LoVo (cell line): ENCODE data around the gene BSDC1.
"Not testable (repeated sequence)": the region's sequence is repeated elsewhere in the genome, so short reads cannot be mapped to it uniquely, and the experiment has no call there.

Source experiments
- DNase-seq: peaks from one replicate; pipeline ENCODE4 v3.0.0-alpha.2; 2016; ENCODE audit warnings: low spot score

BSDC1 gene, protein sequence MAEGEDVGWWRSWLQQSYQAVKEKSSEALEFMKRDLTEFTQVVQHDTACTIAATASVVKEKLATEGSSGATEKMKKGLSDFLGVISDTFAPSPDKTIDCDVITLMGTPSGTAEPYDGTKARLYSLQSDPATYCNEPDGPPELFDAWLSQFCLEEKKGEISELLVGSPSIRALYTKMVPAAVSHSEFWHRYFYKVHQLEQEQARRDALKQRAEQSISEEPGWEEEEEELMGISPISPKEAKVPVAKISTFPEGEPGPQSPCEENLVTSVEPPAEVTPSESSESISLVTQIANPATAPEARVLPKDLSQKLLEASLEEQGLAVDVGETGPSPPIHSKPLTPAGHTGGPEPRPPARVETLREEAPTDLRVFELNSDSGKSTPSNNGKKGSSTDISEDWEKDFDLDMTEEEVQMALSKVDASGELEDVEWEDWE

DNA sequence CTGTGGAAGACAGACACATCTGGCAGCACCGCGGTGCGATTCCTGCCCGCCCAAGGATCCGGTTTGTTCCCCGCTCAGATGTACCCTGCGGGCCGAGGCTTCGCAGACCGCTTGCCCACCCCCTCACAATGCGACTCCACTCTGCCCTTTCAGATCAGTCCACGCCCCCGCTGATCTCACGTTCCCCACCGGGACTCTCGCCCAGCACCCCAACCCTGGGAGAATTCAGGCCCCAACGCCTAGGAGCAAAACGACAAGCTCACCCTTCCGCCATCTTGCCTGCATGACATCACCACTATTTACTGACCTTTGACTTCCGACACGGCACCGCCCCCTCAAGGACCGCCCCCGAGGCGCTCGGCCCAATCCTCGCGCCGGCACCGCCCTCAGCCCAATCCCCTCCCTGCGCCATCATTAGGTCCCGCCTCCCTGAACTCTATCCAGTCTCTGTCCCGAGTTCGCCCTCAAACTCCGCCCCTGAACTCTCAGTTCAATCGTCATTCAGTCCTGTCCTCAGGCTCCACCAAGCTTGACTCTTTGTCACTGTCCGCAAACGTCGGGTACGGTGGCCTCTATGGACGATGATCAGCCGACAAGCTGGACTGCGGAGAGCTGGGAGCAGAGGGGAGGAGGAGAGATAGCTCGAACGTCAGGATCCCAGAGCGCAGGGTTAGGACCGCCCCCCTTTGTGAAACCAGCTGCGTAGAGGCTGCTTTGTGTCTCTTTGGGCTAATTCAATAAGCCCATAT lies at the start of gene BSDC1:
TSS of gene BSDC1 (minus strand) at position 301 of the 749 bp plus-strand sequence. CDS start at position 274, 27 bp downstream.
- DNase-seq, result peak; percentile 98

DNA sequence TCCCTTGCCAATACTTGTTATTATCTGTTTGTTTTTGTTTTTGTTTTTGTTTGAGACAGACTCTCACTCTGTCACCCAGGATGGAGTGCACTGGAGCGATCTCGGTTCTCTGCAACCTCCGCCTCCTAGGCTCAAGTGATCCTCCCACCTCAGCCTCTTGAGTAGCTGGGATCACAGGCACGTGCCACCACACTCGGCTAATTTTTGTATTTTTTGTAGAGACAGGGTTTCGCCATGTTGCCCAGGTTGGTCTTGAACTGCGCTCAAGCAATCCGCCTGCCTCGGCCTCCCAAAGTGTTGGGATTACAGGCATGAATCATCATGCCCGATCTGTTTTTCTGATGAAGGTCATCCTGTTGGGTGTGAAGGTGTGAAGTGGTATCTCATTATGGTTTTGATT lies 47.2 kb upstream of the BSDC1 start:
- not testable (repeated sequence) for DNase-seq

DNA sequence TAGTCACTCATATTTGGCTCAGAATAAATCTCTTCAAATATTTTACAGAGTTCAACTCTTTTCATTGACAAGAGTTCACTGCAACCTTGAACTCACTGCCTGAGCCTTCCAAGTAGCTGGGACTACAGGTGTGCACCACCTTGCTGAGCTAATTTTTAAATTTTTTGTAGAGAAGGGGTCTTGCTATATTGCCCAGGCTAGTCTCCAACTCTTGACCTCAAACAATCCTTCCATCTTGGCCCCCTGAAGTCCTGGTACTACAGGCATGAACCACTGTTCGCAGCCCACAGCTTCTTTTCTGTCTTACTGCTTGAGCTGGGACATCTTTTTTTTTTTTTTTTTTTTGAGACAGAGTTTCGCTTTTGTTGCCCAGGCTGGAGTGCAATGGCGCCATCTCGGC lies 44.5 kb upstream of the BSDC1 start:
- not testable (repeated sequence) for DNase-seq

DNA sequence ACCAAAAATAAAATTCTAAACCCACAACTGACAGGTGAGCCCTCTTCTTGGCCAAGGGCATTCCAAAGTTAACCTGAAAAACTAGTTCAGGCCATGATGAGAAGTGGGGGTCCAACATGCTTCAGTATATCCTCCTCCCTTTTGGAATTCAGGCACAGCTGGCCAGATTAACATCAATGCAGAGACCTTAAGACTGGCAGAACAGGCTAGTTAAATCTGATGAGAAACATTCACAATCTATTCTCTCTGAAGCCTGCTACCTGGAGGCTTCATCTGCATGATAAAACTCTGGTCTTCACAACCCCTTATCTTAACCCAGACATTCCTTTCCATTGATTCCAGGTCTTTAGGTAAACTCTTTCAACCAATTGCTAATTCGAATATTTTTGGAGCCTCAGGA lies 43.9 kb upstream of the BSDC1 start:
- no peak for DNase-seq

DNA sequence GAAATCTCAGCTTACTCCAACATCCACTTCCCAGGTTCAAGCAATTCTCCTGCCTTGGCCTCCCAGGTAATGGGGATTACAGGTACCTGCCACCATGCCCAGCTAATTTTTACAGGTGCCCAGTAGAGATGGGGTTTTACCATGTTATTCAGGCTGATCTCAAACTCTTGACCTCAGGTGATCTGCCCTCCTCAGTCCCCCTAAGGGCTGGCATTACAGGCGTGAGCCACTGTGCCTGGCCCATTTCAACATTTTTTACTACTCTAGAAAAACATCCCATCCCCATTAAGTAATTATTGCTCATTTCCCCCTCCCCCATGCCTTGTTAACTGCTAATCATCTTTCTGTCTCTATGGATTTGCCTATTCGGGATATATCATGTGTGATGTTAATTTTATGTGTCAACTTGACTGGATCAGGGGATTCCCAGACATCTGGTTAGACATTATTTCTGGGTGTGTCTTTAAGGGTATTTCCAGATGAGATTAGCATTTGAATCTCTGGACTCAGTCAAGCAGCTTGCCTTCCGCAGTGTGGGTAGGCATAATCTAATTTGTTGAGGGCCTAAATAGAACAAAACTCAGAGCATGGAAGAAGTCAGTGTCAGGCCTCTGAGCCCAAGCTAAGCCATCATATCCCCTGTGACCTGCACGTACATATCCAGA lies 37.6 kb upstream of the BSDC1 start:
- no peak for DNase-seq

DNA sequence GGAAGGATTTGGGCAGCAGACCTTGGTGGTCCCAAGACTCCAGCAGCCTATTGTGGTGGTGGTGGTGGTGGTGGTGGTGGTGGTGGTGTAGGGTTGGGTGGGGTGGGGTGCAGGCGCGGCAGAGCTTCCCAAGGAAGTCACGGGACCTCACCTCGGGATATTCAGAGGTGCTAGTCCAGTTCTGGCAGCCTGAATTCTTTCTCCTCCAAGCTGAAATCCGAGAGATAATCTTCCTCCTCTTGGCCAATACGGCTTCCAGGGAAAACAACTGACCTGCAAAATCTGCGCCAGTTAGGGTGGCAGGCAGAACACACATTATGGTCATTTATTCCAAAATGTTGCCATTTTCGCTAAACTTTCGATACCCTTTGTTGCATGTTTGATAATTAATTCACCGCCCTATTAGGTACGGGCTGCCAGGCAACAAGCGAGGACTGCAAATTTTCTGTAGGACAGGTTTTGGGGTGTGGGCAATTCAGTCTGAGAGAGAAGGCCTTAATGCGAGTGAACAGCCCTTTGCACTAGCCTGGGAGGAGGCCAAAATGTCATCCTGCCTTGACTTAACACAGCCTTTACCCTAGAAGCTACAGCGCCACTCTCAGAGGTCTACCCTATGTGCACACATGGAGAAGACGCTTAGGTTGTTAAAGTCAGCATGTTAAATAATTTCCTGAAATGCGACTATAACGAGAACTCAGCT lies 33.2 kb upstream of the BSDC1 start:
- no peak for DNase-seq

DNA sequence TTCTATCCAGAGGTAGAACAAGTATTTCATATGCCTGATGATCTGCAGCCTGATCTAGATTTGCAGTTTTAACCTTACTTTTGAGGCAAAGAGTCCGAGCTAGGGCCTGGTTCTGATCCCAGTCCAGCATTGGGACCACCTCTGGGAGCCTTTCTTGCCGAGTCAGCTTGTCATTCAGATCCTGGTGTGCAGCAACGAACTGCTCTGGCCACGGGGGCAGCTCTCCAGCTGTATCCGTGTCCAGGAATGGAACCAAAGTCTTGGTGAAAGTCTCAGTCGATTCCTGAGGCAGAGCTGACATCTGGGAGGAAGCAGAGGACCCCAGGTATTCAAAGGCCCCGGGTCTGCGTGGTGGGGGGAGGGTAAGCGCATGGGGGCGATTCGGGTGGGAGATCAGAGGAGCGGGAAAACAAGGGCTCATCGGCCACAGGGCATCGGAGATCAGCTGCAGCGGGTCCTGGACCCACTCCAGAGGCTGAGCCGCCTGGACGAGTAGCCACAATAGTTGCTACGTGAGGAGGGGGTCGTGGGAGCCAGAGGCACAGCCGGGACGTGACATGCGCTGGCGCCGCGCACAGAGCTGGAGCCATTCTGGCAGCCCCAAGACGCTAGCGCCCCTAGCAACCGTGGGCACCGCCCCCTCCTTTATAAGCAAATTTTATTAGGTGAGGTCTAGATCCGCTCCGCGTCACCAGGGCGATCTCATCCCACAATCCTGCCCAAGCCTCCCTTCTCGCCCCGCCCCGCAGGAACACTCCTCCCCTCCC lies 32.4 kb upstream of the BSDC1 start:
- DNase-seq, result no peak

DNA sequence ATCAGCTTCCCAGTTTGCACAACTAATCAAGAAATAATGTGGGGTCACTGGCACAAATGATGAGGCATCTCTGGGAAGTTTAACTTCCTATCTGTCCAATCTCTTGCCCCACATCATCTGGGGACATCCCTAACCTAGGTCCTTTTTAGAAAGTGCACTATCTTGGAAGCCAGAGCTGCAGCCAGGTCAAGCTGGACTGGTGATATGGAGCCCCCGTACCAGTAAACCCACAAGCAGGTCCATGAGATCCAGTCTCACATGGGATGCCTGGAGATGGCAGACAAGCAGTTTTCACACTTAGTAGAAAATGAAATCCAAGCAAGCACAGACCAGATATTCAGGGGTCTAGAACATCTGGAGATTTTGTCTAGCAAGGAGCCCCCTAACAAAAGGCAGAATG lies 27.5 kb upstream of the BSDC1 start:
- no peak for DNase-seq

DNA sequence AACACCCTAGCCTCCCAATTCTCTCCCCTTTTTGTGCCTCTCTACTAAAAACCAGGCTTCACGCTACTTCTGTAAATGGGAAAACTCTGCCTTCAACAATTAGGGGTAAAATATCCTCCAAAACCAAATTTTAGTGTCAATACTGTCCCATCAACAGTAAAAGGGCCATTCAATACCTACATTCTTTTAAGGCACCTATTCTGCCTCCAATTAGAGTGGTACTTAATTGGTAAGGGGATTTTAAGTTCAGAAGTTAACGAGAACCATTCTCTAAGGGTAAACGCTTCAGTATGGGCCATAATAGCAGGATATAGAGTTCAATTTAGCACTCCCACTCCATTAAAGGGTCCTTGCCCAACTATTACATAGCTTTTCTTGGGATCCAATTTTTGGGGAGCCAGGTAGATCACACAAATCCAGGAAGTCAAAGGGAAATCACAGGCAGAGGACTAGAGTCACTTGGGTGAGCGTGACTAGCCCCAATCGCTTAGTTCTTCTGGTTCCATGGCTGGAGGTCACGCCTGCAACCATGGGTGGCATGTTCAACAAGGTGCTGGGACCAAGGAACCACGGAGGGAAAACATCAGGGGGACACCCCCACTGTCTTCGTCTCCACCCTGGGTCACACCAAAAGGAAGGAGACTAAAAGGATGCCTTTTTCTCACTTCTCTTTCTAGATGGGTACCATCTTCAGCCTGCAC lies 20.1 kb upstream of the BSDC1 start:
- no peak for DNase-seq

DNA sequence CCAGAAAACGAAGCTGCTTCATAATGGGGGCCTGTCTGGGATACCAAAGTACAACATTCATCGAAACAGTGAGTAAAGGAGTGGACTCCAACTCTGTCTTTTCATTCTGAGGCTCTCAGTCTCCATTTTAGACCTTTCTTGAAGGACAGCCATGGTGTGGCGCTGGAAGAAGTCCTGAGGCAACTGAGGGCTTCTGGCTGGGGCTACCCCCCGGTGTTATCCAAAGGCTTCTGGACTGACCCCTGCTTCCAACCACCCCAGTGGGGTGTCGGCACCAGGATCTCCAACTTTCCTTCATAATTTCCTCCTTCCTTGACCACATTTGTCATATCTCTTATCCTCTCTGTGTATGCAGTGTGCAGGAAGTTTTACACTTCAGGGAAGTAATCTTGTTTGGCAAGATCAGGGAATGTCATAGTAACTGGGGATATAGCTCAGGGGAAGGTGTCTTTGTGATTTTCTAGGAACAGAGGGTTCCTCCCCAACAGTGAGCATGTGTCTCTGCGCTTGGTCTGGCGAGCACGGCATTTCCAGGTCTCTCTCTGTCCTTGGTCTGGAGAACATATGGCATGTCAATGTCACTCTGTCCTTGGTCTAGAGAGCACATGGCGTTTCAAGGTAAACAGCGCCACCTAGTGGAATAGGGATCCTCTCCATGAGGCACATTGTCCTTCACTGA lies 19.4 kb upstream of the BSDC1 start:
- no peak for DNase-seq

DNA sequence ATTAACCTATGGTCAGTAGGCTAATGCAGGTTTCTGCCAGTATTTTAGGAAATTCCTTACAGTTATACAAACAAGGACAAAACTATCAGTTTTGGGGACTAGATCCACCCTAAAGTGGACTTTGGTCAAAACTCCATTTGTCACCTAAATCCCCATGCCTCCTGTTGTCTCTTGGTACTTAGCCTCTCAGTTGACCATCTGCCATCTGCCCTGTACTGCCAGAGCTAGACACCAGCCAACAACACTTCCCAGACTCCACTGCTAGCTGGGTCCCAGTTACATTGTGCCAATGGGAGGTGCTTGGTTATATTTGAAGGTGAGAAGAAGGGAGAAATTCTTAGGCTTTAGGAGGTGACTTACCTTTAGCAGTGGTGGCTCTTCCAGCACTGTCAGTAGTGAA lies 17.0 kb upstream of the BSDC1 start:
- DNase-seq, result no peak

DNA sequence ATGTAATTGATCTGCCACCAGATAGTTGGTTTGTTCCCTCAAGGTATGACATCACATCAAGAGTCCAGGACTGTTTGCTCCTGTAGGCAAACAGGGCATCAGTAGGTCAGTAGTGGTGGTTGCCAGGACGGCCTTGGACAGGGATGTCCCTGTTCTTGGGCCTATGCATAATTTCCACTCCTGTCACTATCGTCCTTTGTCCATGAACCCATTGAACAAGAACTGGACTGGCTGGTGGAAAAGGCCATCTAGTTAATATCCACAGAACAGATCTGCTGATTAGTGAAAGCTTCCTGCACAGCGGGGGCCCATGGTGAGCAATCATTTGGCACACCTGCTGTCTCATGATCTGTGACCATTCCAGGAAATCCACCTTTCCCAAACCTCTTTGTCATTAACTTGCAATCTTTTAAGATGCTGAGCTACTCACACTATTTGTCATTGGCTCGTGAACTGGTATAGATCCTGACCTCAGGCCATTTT lies 12.4 kb upstream of the BSDC1 start:
- peak; percentile 38 for DNase-seq

DNA sequence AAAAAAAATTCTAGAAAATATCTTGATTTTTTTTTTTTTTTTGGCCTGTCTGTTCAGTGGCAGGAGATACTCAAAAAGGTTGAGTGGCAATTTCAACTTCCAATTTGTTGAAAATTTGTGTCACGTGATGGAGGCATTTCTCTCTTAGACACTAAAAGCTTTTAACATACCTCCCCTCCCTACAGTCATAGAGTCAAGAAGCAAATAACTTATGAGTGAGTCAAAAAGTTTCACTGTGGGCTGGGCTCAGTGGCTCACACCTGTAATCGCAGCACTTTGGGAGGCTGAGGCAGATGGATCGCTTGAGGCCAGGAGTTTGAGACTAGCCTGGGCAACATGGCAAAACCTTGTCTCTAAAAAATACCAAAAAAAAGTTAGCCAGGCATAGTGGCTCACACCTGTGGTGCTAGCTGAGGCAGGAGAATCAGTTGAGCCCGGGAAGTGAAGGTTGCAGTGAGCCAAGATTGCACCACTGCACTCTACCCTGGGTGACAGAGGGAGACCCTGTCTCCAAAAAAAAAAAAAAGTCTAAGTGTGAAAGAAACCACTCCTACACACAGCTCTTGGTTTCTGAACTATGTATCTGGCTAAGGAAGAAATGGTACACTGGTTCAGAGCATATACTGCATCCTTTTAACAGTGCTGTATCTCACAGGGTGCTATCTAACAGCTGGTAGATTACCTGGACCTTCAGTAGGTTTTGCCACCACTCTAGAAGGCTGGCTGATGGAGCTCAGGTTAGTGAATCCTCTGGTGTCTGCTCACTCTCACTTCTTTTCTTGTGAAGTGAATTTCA lies 11.6 kb upstream of the BSDC1 start:
- DNase-seq, result no peak

DNA sequence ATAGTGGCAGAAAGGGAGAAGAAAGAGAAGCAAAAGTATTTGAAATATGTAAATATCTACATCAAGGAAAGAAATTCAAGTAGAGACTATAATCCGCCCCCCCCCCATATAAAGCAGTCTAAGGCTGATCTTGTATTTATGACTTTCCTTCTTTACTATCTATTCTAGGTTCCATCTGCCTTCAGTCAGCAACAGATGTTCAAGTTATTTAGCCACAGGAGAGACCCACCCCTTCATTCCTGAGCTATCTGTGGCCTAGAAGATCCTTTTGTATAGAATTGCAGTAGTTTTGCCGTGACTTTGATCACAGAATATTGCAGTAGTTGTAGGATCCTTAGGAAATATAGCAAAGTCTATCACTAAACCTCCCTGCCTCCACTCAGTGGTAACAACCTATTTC lies 10.7 kb upstream of the BSDC1 start:
- no peak for DNase-seq

DNA sequence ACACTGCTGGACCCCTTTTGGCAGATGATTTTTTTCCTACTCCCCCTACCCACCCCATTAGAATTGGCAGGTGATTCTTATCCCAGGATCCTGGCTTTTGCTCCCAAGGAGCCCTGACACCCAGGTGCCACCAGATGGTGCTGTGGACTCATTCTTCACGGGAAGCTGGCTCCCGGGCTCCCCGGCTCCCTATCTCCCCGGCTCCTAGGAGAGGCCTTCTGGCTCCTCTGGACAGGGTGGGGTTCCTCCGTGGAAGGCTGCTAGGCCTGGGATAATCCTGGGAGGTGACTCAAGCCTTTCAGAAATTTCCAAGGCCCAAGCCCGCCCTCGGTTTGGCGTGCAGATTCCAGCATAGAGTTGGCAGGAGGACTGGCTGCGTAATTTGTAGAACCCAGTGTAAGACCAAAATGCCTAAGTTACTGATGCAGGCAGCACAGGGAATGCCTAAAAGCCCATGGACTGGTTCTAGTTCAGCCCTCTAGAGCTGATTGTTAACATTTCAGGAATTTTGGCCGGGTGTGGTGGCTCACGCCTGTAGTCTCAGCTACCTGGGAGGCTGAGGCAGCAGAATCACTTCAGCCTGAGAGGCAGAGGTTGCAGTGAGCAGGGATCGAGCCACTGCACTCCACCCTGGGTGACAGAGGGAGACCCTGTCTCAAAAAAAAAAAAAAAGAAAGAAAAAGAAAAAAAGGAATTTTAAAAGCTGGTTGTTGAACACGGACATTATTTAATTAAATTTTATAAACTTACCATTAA lies 6.8 kb upstream of the BSDC1 start:
- peak; percentile 86 for DNase-seq

DNA sequence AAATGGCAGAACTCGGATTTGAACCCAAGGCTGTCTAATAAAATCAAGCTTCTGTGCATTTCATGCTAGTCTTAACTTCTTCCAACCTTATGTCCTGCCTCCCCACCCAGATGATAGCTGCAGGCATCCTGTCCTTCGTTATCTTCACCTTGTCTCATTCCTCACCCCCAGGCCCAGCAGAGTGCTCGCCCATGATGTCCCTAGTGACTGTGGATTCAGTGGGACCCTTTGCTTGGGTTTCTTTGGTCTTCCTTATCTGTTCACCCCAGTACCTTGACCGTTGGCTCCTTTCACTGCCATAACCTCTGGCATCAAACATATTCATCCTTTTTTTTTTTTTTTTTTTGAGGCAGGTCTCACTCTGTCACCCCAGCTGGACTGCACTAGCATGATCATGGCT lies 5.6 kb upstream of the BSDC1 start:
- DNase-seq, result no peak

DNA sequence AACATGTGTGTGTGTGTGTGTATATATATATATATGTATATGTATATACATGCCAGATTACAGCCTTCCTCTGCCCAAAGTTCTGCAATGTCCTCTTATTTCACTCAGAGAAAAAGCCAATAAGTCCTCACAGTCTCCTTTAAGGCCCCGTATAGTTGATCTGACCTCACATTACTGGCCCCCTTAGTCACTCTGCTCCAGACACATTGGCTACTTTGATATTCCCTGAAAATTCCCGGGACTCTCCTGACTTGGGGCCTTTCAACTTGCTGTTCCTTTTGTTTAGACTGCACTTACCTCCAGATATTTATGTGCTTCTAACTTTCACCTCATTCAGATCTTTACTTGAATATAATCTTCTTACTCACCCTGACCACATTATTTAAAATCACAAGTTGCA lies 4.2 kb upstream of the BSDC1 start:
- DNase-seq, result no peak

DNA sequence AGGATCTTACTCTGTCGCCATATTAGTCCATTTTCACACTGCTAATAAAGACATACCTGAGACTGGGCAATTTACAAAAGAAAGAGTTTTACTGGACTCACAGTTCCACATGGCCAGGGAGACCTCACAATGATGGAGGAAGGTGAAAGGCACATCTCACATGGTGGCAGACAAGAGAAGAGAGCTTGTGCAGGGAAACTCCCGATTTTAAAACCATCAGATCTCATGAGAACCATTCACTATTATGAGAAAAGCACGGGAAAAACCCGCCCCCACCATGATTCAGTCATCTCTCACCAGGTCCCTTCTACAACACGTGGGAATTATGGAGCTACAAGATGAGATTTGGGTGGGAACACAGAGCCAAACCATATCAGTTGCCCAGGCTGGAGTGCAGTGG lies 2.3 kb upstream of the BSDC1 start:
- not testable (repeated sequence) for DNase-seq
